ENCODE data around the gene MED1.

DNA sequence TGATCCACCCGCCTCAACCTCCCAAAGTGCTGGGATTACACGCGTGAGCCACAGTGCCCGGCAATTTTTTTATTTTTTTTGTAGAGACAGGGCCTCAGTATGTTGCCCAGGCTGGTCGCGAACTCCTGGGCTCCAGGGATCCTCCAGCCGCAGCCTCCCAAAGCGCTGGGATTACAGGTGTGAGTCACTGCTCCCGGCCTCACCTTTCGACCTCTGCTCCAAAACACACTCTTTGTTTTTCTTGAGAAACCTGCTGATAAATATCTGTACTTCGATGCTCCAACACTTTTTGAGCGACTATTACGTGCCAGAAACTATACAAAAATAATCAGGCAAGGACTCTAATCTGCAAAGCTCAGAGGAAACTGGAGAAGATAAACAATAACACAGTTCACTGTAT is 1.0 kb downstream of the MED1 start:
- no peak for TF ChIP-seq POLR2AphosphoS5 (IDR thresholded peaks at IDR 0.05)
- TF ChIP-seq, protein P1, sequence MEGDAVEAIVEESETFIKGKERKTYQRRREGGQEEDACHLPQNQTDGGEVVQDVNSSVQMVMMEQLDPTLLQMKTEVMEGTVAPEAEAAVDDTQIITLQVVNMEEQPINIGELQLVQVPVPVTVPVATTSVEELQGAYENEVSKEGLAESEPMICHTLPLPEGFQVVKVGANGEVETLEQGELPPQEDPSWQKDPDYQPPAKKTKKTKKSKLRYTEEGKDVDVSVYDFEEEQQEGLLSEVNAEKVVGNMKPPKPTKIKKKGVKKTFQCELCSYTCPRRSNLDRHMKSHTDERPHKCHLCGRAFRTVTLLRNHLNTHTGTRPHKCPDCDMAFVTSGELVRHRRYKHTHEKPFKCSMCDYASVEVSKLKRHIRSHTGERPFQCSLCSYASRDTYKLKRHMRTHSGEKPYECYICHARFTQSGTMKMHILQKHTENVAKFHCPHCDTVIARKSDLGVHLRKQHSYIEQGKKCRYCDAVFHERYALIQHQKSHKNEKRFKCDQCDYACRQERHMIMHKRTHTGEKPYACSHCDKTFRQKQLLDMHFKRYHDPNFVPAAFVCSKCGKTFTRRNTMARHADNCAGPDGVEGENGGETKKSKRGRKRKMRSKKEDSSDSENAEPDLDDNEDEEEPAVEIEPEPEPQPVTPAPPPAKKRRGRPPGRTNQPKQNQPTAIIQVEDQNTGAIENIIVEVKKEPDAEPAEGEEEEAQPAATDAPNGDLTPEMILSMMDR (IDR thresholded peaks at IDR 0.05), result no peak
- no peak for TF ChIP-seq POLR2A (IDR thresholded peaks at IDR 0.05)
